ENCODE measurements around the gene ATXN1. TPM values are rescaled to one million over a fixed set of nuclear protein-coding genes. Genes with fewer than 3 reads are reported as not detected.

Gene ATXN1
- total and polyA plus RNA-seq, 2 donors from 2014 or later: 4.2 to 58.2 TPM

- no peak overlapping the region for H3K27ac ChIP-seq (ENCODE audit: low read depth in 2 of 2, low read length in 2 of 2)
Measured at GRCh38 chr6:16334671-16335070, 426.6 kb downstream of the ATXN1 start.

GRCh38 chr6:16333580-16333979 is 427.7 kb downstream of the ATXN1 start:
- Histone ChIP-seq H3K4me3 (ENCODE audit: low read length in 3 of 3) (no peak overlapping the region), H3K27me3 (ENCODE audit: control insufficient read depth, insufficient read depth, low read length) (no peaks in the 10 kb centered on the region), H3K36me3 (ENCODE audit: control insufficient read depth in 2 of 3, insufficient read depth in 3 of 3, low read length in 3 of 3) (no peaks in the 10 kb centered on the region), H3K9ac (ENCODE audit: low read length in 3 of 3) (no peak overlapping the region), H3K4me1 (ENCODE audit: control insufficient read depth in 2 of 3, insufficient read depth in 2 of 3, low read depth in 1 of 3, low read length in 3 of 3) (peaks cover 0 to 5% (median 5%) of the 10 kb centered on the region in 3 donors), H3K9me3 (ENCODE audit: control insufficient read depth in 2 of 3, insufficient read depth in 1 of 3, low read length in 3 of 3) (no peaks in the 10 kb centered on the region), H3K27ac (ENCODE audit: low read depth in 2 of 2, low read length in 2 of 2) (no peak overlapping the region)
- FAIRE-seq (no peak), DNase-seq (no peak)
- no peak for TF ChIP-seq CTCF (IDR thresholded peaks at IDR 0.05; ENCODE audit: borderline replicate concordance, extremely low read depth, insufficient read depth)
- intact Hi-C loops (cut with DNase I): loop anchor here (5.0 to 10.0 kb wide), 2 partner anchors 74 to 431 kb away; partner anchors contain the start of gene ATXN1

More at GRCh38 chr6:16334671-16335070, 426.6 kb downstream of the ATXN1 start:
- Histone ChIP-seq H3K27me3 (ENCODE audit: control insufficient read depth, insufficient read depth, low read length) (no peaks in the 10 kb centered on the region), H3K36me3 (ENCODE audit: control insufficient read depth in 2 of 3, insufficient read depth in 3 of 3, low read length in 3 of 3) (no peaks in the 10 kb centered on the region), H3K9me3 (ENCODE audit: control insufficient read depth in 2 of 3, insufficient read depth in 1 of 3, low read length in 3 of 3) (no peaks in the 10 kb centered on the region), H3K4me1 (ENCODE audit: control insufficient read depth in 2 of 3, insufficient read depth in 2 of 3, low read depth in 1 of 3, low read length in 3 of 3) (peaks cover 0 to 13% (median 12%) of the 10 kb centered on the region in 3 donors), H3K9ac (ENCODE audit: low read length in 3 of 3) (no peak overlapping the region), H3K4me3 (ENCODE audit: low read length in 3 of 3) (no peak overlapping the region)
- intact Hi-C loops (cut with DNase I): loop anchor here (5.0 to 10.0 kb wide), 2 partner anchors 73 to 430 kb away; partner anchors contain the start of gene ATXN1
- no peak for TF ChIP-seq CTCF (IDR thresholded peaks at IDR 0.05; ENCODE audit: borderline replicate concordance, extremely low read depth, insufficient read depth)
- FAIRE-seq (no peak), DNase-seq (no peak)

- peak; percentile 84 for TF ChIP-seq CTCF (IDR thresholded peaks at IDR 0.05; ENCODE audit: borderline replicate concordance, extremely low read depth, insufficient read depth)
- Histone ChIP-seq H3K27me3 (ENCODE audit: control insufficient read depth, insufficient read depth, low read length) (no peaks in the 10 kb centered on the region), H3K4me3 (ENCODE audit: low read length in 3 of 3) (no peak overlapping the region), H3K9me3 (ENCODE audit: control insufficient read depth in 2 of 3, insufficient read depth in 1 of 3, low read length in 3 of 3) (no peaks in the 10 kb centered on the region), H3K4me1 (ENCODE audit: control insufficient read depth in 2 of 3, insufficient read depth in 2 of 3, low read depth in 1 of 3, low read length in 3 of 3) (peaks cover 0 to 5% (median 3%) of the 10 kb centered on the region in 3 donors), H3K9ac (ENCODE audit: low read length in 3 of 3) (no peak overlapping the region), H3K27ac (ENCODE audit: low read depth in 2 of 2, low read length in 2 of 2) (peak overlapping the region in 1 of 2 donors; percentile 49), H3K36me3 (ENCODE audit: control insufficient read depth in 2 of 3, insufficient read depth in 3 of 3, low read length in 3 of 3) (no peaks in the 10 kb centered on the region)
- intact Hi-C loops (cut with DNase I): loop anchor here (5.0 to 10.0 kb wide), 2 partner anchors 75 to 433 kb away; partner anchors contain the start of gene ATXN1
- peak; percentile 84 to 93 (median 85) for DNase-seq
- peak; percentile 74 for FAIRE-seq
Measured at GRCh38 chr6:16332175-16332542, 429.1 kb downstream of the ATXN1 start.
